Activated T-cell treated with anti-CD3 and anti-CD28 coated beads, Interleukin-2, amount 50 U/mL, for 48 hours (primary cell): ENCODE measurements around the gene NWD2.

ENCODE experiments used
- DNase-seq, 2 experiments: peaks; one replicate each; pipeline ENCODE4 v3.0.0-alpha.2; 2020

NWD2 gene

DNA sequence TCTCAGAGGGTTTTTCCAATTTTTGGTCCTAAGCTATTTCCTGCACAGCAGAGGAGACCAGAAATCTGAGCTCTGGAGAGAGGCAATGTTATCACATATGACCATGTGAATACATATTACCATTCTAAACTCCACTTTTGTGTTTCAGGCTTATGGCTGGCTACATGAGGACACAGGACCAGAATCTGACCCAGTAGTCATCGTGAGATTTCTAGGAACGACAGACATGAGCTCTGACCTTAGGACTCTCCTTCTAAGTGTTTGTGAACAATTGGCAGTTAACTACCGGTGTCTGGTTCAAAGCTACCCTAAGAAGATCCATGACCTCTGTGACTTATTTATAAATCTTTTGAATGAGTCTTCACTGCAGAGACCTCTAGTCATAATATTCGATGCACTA, 198.6 kb downstream of the NWD2 start:
- DNase-seq = no peak

DNA sequence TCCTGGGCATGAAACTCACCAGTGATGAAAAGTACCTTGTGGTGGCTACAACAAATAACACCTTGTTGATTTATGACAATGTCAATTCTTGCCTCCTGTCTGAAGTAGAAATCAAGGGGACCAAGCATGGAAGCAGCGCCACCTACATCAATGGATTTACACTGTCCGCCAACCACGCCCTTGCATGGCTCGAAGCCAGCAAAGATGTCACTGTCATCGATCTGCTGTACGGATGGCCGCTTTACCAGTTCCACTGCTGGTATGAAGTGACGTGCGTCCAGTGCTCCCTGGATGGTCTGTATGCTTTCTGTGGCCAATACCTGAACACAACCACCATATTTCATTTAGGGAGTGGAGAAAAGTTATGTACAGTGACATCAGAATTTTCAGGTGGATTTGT, 200.5 kb downstream of the NWD2 start:
- DNase-seq = no peak

DNA sequence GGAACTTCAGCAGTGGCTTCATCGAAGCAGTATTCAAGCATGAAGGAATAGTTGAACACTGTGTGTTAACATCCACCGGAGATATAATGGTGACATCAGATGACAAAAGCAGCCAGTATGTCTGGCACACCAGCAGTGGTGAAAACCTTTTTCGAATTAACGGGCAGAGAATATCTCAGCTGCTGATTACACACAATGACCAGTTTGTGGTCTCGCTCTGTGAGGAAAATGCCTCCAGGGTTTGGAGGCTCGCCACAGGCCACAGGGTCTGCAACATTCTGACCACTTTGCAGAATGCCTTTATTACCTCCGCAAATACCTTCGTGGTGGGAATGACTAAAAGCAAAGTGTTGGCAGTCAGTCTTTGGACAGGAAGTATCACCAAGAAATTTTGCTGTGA, 201.5 kb downstream of the NWD2 start:
- DNase-seq = no peak

GRCh38 chr4:37447886-37448285, 203.3 kb downstream of the NWD2 start:
- no peak for DNase-seq

- DNase-seq = no peak
These were observed 205.8 kb downstream of the NWD2 start for GRCh38 chr4:37450309-37450708.

GRCh38 chr4:37450911-37451310, 206.4 kb downstream of the NWD2 start:
- no peak for DNase-seq

GRCh38 chr4:37451656-37452055, 207.1 kb downstream of the NWD2 start:
- DNase-seq = no peak

GRCh38 chr4:37452952-37453280, 208.4 kb downstream of the NWD2 start:
- DNase-seq = no peak

DNA sequence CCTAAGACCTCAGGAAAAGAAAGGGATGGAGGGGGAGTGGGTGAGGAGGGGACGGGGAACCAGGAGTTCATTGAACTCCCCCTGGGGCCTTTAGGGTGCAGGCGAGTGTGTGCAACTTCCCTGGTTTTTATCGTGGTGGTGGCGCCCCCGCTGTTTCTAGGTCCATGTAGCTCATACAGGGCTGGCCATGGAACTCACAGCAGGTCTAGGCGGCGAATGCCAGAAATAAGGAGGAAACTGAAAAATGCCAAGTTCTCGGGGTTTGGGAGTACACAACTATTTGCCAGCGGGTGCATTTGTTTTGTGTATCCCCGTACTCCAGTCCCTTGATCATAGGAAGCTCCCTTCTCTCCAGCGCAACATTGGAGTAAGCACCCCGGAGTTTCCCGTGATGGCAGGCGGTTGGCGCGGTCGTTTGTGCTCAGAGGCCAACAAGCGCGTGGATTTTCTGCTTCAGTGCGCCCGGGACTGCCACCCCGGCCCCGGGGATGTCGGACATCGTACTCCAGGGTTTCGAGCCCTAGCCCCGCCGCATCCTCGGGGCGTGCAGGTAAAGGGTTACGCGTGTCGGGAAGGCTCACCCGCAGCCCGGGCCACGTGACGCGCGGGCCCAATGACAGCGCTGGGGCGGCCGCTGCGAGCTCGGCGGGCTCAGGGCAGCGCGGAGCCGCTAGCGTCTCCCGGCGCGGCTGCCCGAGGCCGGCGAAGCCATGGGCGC, 208.9 kb downstream of the NWD2 start:
- DNase-seq = peak; percentile 59 to 72

DNA sequence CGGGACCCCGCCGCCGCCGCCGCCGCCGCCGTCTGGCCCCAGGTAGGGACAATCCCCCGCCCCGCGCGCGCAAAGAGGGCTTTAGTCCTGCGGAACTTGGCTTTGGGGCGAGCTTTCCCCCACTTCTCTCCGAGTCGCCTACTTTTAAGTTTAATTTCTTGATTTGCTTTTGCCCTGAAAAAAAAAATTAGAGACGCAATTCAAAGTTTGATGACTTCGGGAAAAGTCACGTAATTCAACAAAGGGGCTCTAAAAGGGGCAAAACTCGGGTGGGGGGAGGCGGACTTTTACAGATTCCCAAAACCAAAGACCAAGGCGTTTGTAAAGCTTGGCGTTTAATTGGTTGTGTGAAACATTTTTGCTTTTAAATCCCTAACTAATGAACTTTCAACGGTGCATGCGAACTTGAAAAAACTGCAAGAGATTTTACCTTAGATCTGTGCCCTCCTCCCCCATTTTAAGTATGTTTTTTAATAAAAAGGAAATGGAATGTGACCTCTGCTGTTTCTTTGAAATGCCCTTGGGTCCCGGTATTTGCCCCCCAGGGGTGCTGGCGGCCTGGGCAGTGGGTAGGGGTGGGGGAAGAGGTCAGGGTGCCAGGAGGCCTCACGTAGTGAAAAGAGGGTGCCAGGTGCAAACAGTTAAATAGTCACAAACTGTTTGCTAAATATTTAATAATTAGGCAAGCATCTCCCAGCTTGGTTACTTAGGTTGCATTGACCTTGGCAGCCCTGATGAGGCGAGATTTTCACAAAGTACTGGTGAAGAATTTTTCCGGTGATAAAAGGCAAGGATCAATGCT, 209.7 kb downstream of the NWD2 start:
- no peak for DNase-seq

GRCh38 chr4:37455301-37456131, 211.0 kb downstream of the NWD2 start:
- no peak for DNase-seq

DNA sequence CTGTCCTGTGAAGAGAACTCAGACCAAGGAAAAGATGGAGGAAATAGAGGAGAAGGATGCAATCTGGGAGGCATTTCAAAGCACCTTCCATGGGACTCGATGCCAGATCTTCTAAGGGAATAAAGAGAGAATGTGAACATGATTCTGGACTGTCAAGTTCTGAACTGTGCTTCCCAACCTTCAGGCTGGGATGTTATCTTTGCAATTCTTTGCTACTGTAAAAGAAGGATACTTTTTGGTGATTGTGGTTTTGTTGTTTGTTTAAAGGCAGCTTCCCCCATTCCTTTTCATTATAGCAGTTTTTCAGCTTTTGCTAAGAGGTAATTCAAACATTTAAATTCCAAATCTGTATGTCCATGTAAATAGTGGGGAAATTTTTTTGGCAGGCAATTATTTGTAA, 217.3 kb downstream of the NWD2 start:
- no peak for DNase-seq

DNA sequence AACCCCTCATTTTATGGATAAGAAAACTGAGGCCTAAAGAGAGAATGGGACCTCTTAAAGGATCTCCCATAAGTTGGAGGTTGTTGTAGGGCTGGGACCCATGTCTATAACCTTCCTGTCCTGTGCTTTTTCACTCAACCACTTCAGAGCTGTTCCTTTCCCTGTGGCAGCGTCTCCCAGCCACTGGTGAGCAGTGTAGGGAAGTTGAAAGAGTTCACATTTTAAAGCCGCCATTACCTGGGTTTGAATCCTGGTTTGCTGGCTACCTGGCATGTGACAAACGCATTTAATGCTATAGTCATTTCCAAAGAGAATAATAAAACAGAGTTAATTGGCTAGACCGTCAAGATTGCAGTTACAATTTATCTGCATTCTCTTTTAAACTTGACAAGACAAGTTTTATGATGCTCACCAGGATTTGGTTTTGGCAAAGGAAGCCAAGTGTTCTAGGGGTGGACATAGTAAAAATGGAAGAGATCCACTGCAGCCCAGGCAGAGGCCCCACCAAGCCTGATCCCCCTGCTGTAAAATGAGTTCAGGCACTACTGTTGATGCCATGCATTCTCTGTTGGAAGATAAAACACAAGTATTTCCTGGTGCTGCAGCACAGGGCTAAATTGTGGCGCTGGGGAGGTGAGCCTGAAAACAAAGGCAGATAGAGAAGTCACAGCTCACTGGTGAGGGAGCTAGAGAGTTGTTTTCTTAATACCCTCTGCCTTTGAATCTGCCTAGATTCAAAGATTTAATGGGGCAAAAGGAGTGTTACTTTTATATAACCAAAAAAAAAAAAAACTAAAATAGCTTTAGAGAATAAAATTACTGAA, 218.7 kb downstream of the NWD2 start:
- DNase-seq = no peak

- DNase-seq = no peak
These were observed 220.0 kb downstream of the NWD2 start for GRCh38 chr4:37464373-37465128.

DNA sequence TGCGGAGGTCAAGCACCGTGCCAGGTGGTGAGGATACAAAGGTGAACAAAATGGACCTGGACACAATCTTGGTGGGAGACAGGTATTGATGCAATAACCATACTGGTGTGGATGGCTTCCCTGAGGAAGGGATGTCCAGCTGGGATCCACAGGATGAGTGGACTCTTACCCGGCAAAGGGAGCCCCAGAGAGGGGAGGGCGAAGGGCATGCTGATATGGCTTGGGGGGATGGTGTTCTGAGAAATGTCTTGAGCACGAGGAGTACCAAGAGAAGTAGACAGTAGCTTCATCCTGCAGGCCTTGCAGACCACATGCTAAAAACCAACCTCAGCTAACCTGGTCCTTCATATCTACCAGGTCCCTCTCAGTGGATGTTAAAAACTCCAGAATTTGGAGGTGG, 220.8 kb downstream of the NWD2 start:
- DNase-seq = no peak

DNA sequence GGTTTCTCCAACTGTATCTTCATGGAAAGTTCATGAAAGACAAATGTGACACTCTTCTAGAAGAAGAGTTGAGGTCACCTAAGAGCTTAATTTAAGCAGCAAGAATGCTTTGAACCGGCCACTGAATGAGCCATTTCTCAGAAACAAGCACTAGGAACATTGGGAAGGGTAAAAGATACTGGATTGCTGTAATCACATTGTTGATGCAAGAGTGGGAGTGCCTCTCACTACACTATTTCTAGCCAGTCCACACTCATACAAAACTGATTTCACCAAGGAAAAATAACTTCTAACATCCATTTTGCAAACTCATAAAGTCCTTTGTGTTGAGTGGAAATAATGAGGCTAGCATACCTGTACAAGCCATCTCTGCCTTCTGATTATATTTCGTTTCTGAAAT, 221.3 kb downstream of the NWD2 start:
- no peak for DNase-seq

GRCh38 chr4:37467223-37467622, 222.7 kb downstream of the NWD2 start:
- no peak for DNase-seq

DNA sequence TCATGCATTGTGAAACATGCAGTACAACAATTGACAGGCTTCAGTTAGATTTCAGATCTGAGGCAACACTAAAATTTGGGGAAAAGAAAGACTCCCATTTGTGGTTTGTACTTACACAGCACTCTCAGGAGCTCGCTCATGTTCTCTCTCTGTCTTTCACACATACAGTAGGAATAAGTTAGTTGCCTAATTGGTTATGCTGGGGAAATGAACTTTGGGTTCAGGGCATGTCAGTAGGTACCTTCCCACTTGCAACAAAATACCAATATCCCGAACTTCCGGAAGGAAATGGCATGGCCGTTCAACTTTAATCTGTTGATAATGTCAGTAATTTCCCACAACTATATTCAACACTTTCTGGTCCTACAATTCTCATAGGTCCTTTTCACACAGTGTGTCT, 223.3 kb downstream of the NWD2 start:
- no peak for DNase-seq

GRCh38 chr4:37469286-37469685, 224.7 kb downstream of the NWD2 start:
- no peak for DNase-seq

- no peak for DNase-seq
These were observed 225.7 kb downstream of the NWD2 start for GRCh38 chr4:37470245-37470644.

DNA sequence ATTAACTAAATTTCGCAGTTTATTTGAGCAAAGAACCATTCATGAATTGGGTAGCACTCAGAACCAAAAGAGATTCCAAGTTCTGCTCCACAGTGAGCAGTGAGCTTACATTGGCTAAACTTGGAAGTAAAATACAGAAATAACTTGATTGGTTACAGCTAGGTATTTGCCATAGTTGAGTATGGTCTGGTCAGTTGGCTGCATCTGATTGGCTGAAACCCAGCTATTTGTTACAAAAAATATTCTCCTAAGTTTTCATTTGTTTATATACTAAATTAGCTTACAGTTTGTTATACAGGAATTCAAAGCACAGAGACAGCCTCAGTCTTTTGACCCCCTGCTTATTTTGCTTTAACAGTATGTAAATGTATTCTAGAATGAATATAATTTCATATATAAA, 226.6 kb downstream of the NWD2 start:
- DNase-seq = no peak

GRCh38 chr4:37471971-37472370, 227.4 kb downstream of the NWD2 start:
- no peak for DNase-seq
